NCI-H1092 (cell line): ENCODE results near the gene ERN1.
"Not testable (repeated sequence)": the region's sequence is repeated elsewhere in the genome, so short reads cannot be mapped to it uniquely, and the experiment has no call there.

Experiments used
- DNase-seq: peaks from one replicate; lab custom pipeline; 2025; lab: John Stamatoyannopoulos, UW

The ERN1 gene

GRCh38 chr17:64025732-64026294 is 104.1 kb downstream of the ERN1 start:
- DNase-seq = peak; percentile 51

- no peak for DNase-seq
Measured at GRCh38 chr17:64024781-64025731, 104.9 kb downstream of the ERN1 start.

GRCh38 chr17:64024215-64024654 is 105.7 kb downstream of the ERN1 start:
- no peak for DNase-seq

- DNase-seq = no peak
Measured at GRCh38 chr17:64022611-64023063, 107.3 kb downstream of the ERN1 start.

DNA sequence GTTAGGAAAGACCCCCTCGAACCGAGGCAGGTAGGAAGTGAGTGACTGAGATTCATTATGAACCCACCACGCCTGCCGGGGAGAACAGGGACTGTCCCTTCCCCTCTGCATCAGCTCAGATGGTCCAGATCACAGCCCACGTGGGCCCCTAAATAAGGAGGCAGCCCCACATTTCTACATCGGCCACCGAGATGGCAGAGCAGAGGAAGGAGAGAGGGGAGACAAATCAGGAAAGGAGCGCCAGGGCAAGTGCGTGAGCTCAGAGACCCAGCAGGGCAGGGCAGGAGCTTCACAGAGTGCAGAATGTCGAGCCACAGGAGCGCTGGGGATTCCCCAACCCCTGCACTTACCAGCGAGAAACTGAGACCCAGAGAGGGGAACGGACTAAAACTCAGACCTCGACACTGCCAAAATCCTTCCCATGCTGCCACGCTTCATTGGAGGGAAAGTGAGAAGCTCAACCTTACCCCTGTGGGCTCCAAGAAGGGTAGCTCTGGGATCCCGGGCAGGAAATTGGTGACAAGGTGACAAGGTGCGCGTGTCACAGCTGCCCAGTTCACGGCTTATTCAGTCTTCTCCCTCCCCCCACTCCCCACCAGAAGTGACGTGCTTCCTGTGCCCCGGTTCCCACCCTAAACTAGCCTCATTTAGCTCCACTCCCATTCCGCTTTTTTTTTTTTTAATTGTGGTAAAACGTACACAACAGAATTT is 109.7 kb downstream of the ERN1 start, which contains the start of gene ICAM2:
ICAM2 (minus strand) TSS at position 578 of the 711 bp plus-strand sequence. CDS start 13,942 bp downstream, outside the sequence.
- no peak for DNase-seq

- DNase-seq = not testable (repeated sequence)
Measured at GRCh38 chr17:64019551-64019961, 110.4 kb downstream of the ERN1 start.

- DNase-seq = no peak
Measured at GRCh38 chr17:64017381-64017980, 112.5 kb downstream of the ERN1 start.

- DNase-seq = no peak
Measured at GRCh38 chr17:64016974-64017373, 113.0 kb downstream of the ERN1 start.

- no peak for DNase-seq
Measured at GRCh38 chr17:64016231-64016784, 113.6 kb downstream of the ERN1 start.

- DNase-seq = no peak
Measured at GRCh38 chr17:64015447-64015846, 114.5 kb downstream of the ERN1 start.

- DNase-seq = no peak
Measured at GRCh38 chr17:64009571-64010402, 120.2 kb downstream of the ERN1 start.

DNA sequence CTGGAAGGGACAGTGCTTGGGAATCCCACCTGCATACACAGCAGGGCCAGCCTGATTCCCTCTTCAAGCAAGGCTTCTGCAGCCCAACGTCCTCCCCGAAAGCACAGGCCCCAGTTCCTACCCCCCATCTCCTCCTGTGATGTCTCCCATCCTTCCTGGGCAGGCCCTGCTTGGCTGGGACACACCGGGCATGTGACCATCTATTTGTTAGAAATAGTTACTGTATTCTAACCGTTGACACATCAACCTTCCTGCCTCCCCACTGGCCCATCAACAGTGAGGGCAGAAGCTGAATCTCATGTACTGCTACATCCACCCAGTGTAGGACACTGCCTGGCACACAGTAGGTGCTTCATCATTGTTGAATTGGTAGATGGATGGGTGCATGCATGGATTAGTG is 121.1 kb downstream of the ERN1 start:
- no peak for DNase-seq

GRCh38 chr17:64008346-64008745 is 121.6 kb downstream of the ERN1 start:
- no peak for DNase-seq

GRCh38 chr17:64007838-64008282 is 122.1 kb downstream of the ERN1 start:
- no peak for DNase-seq

DNA sequence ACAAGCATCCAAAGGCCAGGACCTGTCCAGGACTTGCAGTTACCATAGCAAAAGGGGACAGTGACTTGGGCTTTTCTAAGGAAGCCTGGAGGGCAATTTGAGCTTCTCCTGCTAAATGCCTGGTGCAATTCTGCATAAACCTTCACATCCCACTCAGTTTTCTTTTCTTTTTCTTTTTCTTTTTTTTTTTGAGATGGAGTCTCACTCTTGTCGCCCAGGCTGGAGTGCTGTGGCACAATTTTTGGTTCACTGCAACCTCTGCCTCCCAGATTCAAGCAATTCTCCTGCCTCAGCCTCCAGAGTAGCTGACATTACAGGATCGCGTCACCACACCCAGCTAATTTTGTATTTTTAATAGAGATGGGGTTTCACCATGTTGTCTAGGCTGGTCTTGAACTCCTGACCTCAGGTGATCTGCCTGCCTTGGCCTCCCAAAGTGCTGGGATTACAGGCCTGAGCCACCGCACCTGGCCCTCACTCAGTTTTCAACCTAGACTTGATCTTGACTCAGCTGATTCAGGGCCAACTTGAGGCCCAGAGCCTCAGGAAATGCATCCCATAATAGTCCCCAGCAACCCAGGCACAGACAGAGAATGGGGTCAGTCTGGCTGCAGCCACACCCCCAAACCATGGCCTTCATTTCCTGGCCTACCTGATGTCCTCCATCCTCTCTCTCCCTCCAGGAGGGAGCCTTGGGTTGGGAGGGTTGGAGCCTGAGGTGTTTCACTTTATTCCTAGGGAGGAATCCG is 122.7 kb downstream of the ERN1 start:
- DNase-seq = not testable (repeated sequence)

- DNase-seq = no peak
Measured at GRCh38 chr17:64006361-64007088, 123.4 kb downstream of the ERN1 start.

DNA sequence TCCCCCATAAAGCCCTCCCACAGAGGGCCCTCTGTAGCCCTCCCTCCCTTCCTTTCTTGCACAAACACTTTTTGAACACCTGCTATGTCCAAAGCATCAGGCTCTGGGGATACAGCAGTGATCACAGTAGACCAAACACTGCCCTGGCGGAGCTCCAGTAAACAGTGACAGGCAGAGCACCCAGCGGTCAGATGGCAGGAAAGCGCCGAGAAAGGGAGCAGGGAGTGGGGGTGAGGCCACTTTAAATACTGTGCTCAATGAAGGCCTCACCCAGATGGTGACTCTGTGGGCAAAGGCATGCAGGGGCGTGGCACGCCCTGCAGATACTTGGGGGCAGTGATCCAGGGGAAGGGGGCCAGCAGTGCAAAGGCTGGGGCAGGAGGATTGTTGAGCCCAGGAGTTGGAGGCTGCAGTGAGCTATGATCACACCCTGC is 124.2 kb downstream of the ERN1 start:
- peak; percentile 81 for DNase-seq

DNA sequence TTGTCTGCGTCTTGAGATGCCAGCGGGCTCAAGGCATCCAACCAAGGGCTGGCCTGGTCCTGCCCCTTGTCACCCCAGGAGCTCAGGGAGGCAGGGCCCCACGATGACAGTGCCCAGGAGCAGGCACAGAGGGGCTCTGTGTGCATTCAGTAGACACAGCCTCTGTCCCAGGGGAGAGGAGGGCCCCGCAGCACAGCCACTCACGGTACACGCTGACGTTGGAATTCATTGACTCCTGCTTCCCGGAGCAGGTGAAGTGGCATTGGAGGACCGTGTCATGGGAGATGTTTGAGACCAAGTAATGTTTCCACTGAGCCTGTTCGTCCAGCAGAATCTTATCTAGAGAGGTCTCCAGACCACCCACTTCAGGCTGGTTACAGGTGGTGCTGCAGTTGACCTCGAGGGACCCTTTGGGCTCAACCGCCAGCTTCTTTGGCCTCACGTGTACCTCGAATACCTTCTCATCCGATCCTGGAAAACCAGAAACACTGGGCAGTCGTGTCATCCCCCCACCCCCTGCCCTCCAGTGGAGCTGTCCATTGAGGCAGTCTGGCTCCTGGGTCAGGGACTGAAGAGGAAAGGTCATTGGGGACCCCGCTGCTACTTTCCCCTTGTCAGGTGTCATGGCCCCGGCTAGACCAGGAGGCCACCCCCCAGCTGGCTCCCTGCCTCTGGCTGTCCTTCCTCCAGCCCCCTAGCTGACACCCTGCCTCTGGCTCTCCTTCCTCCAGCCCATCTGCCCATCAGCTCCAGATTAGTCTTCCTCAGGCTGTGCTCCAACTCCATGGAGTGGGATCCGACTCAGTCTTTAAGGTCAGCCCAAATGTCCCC is 124.8 kb downstream of the ERN1 start:
- no peak for DNase-seq
